Stimulated activated CD4-positive, alpha-beta T cell treated with anti-CD3 and anti-CD28 coated beads, TNF-alpha, amount 100 ng/mL, for 4 hours (primary cell): ENCODE measurements around the gene SLC26A6.

Experiments
- DNase-seq, 3 experiments: peaks; one replicate each; pipeline ENCODE4 v3.0.0-alpha.2; 2020; ENCODE audit warnings: low read depth in 3 of 3

Gene SLC26A6

DNA sequence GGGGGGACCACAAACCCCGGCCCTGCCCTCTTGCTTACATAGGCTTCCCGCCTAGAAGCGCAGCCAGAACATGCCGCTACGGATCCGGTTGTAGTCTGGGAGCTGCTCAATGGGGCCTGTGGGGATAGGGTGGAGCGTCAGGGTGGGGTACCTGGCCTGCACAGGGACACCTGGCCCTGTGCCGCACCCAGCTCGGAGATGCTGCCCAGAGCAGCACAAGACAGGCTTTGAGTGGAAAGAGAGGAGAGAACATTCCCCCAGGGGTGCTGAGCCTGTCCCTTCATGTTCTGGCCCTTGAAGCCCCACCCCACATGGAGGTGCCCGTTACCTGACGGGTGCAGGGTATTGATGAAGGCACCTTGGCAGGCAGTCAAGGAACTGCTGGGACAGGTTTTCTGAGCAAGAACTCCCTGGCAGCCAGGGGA is 36.2 kb downstream of the SLC26A6 start:
- no peak for DNase-seq

DNA sequence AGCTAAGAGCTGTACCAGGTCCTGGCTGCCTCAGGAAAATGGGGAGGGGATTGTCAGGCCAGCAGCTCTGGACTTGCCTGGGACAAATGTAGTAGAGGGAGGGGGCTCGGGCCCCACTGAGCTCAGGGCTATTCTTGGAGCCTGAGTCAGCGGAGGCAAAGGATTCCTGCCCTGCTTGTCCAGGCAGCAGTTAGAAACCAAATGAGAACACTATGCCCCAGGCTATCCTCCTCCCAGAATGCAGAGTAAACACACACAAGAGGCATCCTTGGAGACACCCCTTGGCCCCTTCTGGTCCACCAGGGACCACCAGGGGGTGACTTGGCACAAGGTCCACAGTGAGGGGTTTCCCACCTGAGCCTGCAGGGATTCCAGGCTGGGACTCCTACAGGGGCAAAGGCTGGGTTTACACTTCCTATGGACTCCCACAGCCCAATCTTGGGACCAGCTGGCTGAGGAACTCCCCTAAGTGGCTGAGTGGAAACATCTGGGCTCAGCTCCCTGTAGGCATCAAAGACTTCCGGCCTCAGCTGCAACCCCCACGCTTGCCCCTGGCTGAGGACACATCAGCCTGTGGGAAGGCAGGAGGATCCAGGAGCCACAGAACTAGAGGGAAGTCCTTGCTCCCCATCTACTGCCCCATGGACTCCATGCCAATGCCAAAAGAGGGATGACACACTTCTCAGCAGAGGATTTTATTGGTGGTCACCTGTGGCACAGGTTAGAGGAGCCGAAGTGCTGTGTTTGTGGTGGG is 36.8 kb downstream of the SLC26A6 start:
- DNase-seq = no peak

GRCh38 chr3:48597408-48597800 is 37.9 kb downstream of the SLC26A6 start:
- DNase-seq = no peak

DNA sequence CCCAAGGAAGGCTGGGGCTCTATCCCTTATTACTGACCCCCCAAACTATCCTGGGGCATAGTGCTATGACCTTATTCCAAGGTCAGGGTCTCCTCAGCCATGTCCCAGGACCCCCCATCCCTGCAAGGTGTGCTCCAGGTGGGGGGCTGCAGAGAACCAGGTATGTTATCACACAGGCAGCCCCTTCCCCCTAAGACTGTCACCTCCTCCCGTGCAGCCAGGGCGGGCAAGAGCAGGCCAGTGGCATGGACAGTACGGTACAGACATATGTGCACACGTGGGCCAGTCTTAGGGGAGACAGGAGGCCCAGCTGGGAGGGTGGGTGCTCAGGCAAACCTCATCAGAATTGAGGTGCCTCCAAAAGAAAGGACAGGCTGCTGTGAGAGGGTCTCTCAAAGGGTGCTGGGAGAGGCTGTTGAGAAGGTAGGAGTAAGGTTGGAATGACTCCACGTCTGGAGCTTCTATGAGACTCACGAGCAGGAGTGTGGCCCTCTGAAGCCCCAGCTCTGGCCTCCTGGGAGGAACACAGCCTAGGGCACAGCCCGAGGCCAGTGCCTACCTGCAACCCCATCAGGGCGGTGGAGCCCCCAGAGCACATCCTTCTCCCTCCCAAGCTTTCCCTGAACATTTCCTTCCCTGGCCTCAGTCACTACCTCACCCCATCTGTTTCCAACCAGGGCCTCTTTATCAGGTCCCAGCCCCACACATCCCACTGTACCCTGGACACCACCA is 38.4 kb downstream of the SLC26A6 start:
- DNase-seq = no peak

DNA sequence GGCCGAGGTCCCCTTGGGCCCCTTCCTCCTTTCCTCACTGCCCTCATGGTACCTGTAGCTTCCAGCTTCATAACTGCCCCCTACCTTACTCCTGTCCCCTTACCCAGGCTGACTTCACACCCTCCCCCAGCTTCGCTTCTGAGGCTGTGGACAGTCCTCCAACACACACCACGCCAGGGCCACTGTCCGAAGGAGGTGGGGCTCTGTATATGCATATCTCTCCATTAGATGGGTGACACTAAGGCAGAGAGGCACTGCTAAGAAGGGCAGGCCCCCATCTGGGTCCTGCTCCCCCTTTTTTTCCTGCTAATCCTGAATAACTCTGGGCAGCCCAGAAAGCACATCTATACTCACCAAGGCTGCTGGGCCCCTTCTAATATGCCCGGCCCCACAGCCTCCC is 39.1 kb downstream of the SLC26A6 start:
- no peak for DNase-seq

- DNase-seq = no peak
Measured at GRCh38 chr3:48595526-48596121, 39.6 kb downstream of the SLC26A6 start.

- no peak for DNase-seq
Measured at GRCh38 chr3:48595075-48595525, 40.2 kb downstream of the SLC26A6 start, which contains the start of gene COL7A1. TSS of gene COL7A1 (minus strand) at chr3:48595329. CDS start at chr3:48595159, 170 bp downstream.

GRCh38 chr3:48594417-48595049 is 40.7 kb downstream of the SLC26A6 start:
- DNase-seq = no peak

GRCh38 chr3:48593337-48593736 is 41.9 kb downstream of the SLC26A6 start:
- DNase-seq = no peak

DNA sequence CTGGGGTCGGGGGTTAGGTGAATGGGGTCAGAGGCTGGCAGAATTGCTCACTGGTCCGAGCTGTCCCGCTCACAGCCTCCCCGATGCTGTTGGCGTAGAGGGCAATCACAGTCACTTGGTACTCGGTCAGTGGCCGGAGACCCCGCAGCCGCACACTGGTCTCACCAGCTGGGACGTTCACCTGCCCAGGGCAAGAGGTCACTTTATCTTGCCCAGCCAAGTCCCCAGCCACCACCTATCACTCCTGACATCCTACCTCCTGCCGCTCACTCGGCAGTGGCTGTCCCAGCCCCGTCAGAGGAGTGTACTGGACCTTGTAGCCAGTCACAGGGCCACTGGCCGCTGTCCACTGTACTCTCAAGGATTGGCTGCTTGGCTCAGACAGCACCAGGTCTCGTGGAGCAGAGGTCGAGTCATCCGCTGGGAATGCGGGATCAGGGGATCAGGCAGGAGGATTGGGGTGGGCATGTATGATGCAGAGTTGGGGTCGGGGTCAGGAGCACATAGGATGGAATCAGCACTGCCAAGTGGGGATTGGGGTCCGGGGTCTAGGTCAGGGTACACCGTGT is 42.7 kb downstream of the SLC26A6 start:
- DNase-seq = no peak

GRCh38 chr3:48591886-48592518 is 43.3 kb downstream of the SLC26A6 start:
- DNase-seq = no peak

DNA sequence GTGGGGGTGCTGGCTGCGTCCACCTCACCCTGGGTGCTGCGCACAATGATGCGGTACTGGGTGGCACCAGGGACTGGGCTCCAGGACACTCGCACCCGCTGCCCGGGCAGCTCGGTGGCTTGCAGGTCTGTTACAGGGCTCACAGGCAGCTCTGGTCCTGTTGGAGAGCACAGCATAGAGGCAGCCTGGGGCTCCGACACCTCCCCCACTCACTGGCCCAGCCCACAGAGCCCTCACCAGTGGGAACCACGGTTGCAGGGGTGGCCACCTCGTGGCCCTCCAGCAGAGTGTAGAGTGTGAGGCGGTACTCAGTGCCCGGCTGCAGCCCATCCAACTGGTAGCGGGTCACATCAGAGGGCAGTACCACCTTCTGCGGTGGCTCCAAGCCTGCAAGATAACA is 43.8 kb downstream of the SLC26A6 start:
- DNase-seq = no peak

DNA sequence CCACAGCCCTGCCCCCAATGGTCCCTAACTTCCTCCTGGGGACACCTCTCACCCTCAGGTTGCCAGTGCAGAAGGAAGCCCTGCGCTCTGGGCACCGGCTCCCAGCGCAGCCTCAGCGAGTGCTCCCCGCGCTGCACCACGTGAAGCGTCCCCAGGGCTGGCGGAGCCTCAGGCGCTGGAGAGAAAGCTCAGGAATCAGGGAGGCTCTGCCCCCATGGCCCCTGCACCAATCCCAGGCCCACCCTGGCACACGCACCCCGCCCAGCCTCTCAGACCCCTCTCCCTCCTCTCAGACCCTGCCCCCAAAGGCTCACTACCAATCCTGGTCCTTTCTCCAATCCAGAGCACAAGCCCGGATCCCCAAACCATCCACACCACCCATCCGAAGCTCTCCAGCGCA is 47.0 kb downstream of the SLC26A6 start:
- no peak for DNase-seq

GRCh38 chr3:48587686-48588085 is 47.6 kb downstream of the SLC26A6 start:
- DNase-seq = no peak

GRCh38 chr3:48585411-48585810 is 49.9 kb downstream of the SLC26A6 start:
- DNase-seq = no peak

GRCh38 chr3:48584836-48585235 is 50.4 kb downstream of the SLC26A6 start:
- DNase-seq = no peak

DNA sequence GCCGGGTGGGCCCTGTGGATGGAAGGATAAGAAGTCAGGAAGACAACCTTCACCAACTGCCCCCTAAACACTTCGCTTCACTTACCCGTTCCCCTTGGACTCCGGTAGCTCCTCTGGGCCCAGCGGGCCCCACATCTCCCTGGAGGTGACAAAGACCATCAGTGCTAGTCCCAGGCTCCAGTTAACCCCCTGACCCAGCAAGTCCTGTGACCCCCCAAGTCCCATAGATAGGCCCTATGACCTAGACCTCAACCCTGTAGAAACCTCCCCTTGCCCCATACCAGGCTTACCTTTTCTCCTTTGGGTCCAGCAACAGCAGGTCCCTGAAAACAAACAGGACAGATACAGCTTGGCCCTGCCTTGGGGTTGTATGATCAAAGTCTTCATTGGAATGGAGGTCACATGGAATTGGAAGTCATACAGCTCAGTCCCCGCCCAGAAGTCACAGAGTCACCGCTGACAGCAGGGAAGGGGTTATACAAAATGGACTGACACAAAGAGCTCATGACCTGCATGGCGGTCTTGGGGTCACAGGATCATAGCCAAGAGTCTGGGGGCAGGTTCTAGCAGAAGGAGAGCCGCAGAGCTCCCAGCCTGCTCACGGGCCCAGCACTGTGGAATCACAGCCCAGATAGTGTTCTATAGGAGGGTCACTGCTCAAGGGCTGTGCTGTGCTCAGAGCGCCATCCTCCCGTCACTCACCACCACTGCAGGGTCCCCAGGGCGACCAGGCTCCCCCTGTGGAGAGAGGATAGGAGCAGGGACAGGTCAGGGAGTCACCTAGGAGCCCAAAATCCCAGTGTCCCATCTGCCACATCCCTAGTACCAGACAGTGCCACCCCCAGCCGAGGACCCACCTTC is 53.4 kb downstream of the SLC26A6 start:
- no peak for DNase-seq

DNA sequence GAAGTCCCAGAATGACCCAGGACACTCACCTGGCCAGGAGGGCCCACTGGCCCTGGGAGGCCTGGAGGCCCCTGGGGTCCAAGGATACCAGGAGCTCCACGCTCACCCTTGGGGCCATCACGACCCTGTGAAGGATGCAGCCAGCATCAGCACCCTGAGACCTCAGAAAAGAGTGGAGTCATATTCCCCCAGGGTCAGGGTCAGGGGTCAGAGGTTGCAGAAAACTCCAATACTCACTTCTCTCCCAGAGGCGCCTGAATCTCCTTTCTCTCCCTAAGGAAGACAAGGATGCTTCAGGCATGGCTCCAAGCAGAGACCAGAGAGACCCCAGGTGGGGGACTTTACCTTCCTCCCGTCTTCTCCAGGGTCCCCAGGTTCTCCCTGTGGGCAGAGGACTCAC is 58.6 kb downstream of the SLC26A6 start:
- DNase-seq = no peak
